SK-N-SH (cell line): ENCODE measurements around the gene CENPL. TPM values are rescaled to one million over a fixed set of nuclear protein-coding genes. Genes with fewer than 3 reads are reported as not detected.

Experiments
- CTCF ChIA-PET: fragments of 300-600, 350-600 bp; formaldehyde crosslinking; extraction: SDS; loops from one replicate; lab custom pipeline; 2021; lab: Yijun Ruan, JAX
- POLR2A ChIA-PET: fragments of 350-600 bp; sonication (Branson Sonifier 250); formaldehyde crosslinking; extraction: SDS; loops from one replicate; lab custom pipeline; 2020; ENCODE audit warnings: antibody characterized with exemption, inconsistent platforms; lab: Yijun Ruan, JAX
- DNase-seq: peaks from one replicate; pipeline ENCODE4 v3.0.0; 2012
- H2AFZ ChIP-seq: fragments of 200-600 bp; sonication (generic); 2 replicates; pipeline ENCODE4 v1.8.1; 2016; ENCODE audit warnings: antibody characterized with exemption, mild to moderate bottlenecking, low read depth
- H3F3A ChIP-seq: fragments of 200-600 bp; sonication (generic); replicated peaks from 2 replicates; pipeline ENCODE3; 2016; ENCODE audit warnings: antibody characterized with exemption, mild to moderate bottlenecking; ENCODE audit not compliant: insufficient read depth
- H3K27ac ChIP-seq, 2 experiments: fragments of 200-500 bp in 1 of 2; fragments of 200-600 bp in 1 of 2; sonication (Bioruptor generic) in 1 of 2; sonication (generic), shearing (Covaris generic) in 1 of 2; 2 replicates each; pipeline versions ENCODE4 v1.5.1 to v1.6.1; 2014 to 2016; ENCODE audit warnings: low read depth in 2 of 2, inconsistent platforms in 1 of 2, low read length in 1 of 2, mild to moderate bottlenecking in 1 of 2, mixed read lengths in 1 of 2
- H3K27me3 ChIP-seq: fragments of 200-600 bp; sonication (generic), shearing (Covaris generic); 2 replicates; pipeline ENCODE4 v1.6.1; 2016; ENCODE audit warnings: mixed run types; ENCODE audit not compliant: insufficient read depth
- H3K36me3 ChIP-seq, 2 experiments: fragments of 200-500 bp in 1 of 2; fragments of 200-600 bp in 1 of 2; sonication (Bioruptor generic) in 1 of 2; sonication (generic) in 1 of 2; replicated peaks in 1 of 2; 2 replicates each; pipeline versions ENCODE3 to v1.5.1; 2014 to 2016; ENCODE audit warnings: low read length in 1 of 2, mild to moderate bottlenecking in 1 of 2; ENCODE audit not compliant: insufficient read depth in 2 of 2, control insufficient read depth in 1 of 2
- H3K4me1 ChIP-seq, 2 experiments: fragments of 200-500 bp in 1 of 2; fragments of 200-600 bp in 1 of 2; sonication (Bioruptor generic) in 1 of 2; sonication (generic), shearing (Covaris generic) in 1 of 2; 2 replicates each; pipeline versions ENCODE4 v1.5.1 to v1.6.1; 2014 to 2016; ENCODE audit warnings: low read depth in 1 of 2, low read length in 1 of 2, mixed run types in 1 of 2; ENCODE audit not compliant: insufficient read depth in 2 of 2, control insufficient read depth in 1 of 2
- H3K4me2 ChIP-seq: fragments of 200-600 bp; sonication (generic), shearing (Covaris generic); 2 replicates; pipeline ENCODE4 v1.6.1; 2017; ENCODE audit warnings: mixed run types
- H3K4me3 ChIP-seq, 2 experiments: fragments of 200-500 bp in 1 of 2; fragments of 200-600 bp in 1 of 2; sonication (Bioruptor generic) in 1 of 2; sonication (generic), shearing (Covaris generic) in 1 of 2; 2 replicates each; pipeline versions ENCODE4 v1.5.1 to v1.8.1; 2014 to 2016; ENCODE audit warnings: low read depth in 2 of 2, inconsistent platforms in 1 of 2, low read length in 1 of 2, mild to moderate bottlenecking in 1 of 2, mixed read lengths in 1 of 2, moderate library complexity in 1 of 2
- H3K79me2 ChIP-seq: fragments of 200-600 bp; sonication (generic); 2 replicates; pipeline ENCODE4 v1.8.1; 2017; ENCODE audit warnings: mild to moderate bottlenecking; ENCODE audit not compliant: insufficient read depth
- H3K9ac ChIP-seq: fragments of 200-600 bp; sonication (generic); 2 replicates; pipeline ENCODE4 v1.6.1; 2017; ENCODE audit warnings: mixed run types
- H3K9me2 ChIP-seq: fragments of 200-600 bp; sonication (generic); 2 replicates; pipeline ENCODE4 v1.6.1; 2017; ENCODE audit warnings: mixed run types
- H3K9me3 ChIP-seq: fragments of 200-600 bp; sonication (generic); 2 replicates; pipeline ENCODE4 v1.6.1; 2017; ENCODE audit warnings: mixed run types, mild to moderate bottlenecking, moderate library complexity
- H4K20me1 ChIP-seq: fragments of 200-600 bp; sonication (generic); 2 replicates; pipeline ENCODE4 v1.6.1; 2017; ENCODE audit warnings: mild to moderate bottlenecking, mixed run types; ENCODE audit not compliant: insufficient read depth
- CHD2 ChIP-seq: fragments of 150-350 bp; IDR thresholded peaks from 2 replicates; pipeline ENCODE4 v1.6.1; 2018; ENCODE audit warnings: low read length; ENCODE audit not compliant: partially characterized antibody
- ELF1 ChIP-seq: IDR thresholded peaks from 2 replicates; pipeline ENCODE4 v1.4.0; 2012
- EP300 ChIP-seq, 2 experiments: IDR thresholded peaks; 2 replicates each; pipeline versions ENCODE4 v1.4.0 to v1.6.1; 2012; ENCODE audit warnings: borderline replicate concordance in 1 of 2, low read depth in 1 of 2, low read length in 1 of 2
- EZH2phosphoT487 ChIP-seq: fragments of 200-600 bp; sonication (generic); IDR thresholded peaks from 2 replicates; pipeline ENCODE4 v1.6.1; 2017; ENCODE audit warnings: low read depth, mixed run types, mild to moderate bottlenecking, antibody characterized with exemption, moderate library complexity, borderline replicate concordance
- FOXJ3 ChIP-seq: sonication (generic); formaldehyde crosslinking; IDR thresholded peaks from 2 replicates; pipeline ENCODE4 v1.5.1; 2020; ENCODE audit warnings: mild to moderate bottlenecking, missing genetic modification reagents
- GABPA ChIP-seq: IDR thresholded peaks from 2 replicates; pipeline ENCODE4 v1.4.0; 2012; ENCODE audit warnings: low read depth, mild to moderate bottlenecking
- IRF3 ChIP-seq: fragments of 150-350 bp; IDR thresholded peaks from 2 replicates; pipeline ENCODE4 v1.6.1; 2016; ENCODE audit warnings: mild to moderate bottlenecking, low read depth, low read length
- MXI1 ChIP-seq: IDR thresholded peaks from 2 replicates; pipeline ENCODE4 v1.6.1; 2012; ENCODE audit warnings: mild to moderate bottlenecking, low read depth, low read length, improper control_type of control experiment
- TCF12 ChIP-seq: IDR thresholded peaks from 2 replicates; pipeline ENCODE4 v1.4.0; 2012
- TEAD4 ChIP-seq: IDR thresholded peaks from 2 replicates; pipeline ENCODE4 v1.4.0; 2012; ENCODE audit warnings: mild to moderate bottlenecking, borderline replicate concordance; ENCODE audit not compliant: insufficient read depth
- YY1 ChIP-seq: IDR thresholded peaks from 2 replicates; pipeline ENCODE4 v1.4.0; 2012; ENCODE audit warnings: low read depth, mild to moderate bottlenecking
- WGBS: methylation state at CpG from one replicate; pipeline ENCODE4 v1.1.6; 2017; ENCODE audit warnings: low lambda C conversion rate; 5-methylcytosine and 5-hydroxymethylcytosine counted together
- polyA plus RNA-seq, 3 experiments: library from polyadenylated mRNA; depleted of rRNA; stranded (reverse); fragments of >200 nt; gene quantifications; 2 replicates each; pipeline ENCODE4 v1.2.3, GENCODE V29; 2012
- TF ChIP-seq, protein P1 (sequence below): IDR thresholded peaks from 2 replicates; pipeline ENCODE4 v1.6.1; 2012; ENCODE audit warnings: mild to moderate bottlenecking, low read depth, low read length, moderate library complexity
- TF ChIP-seq, protein P2 (sequence below): IDR thresholded peaks from 2 replicates; pipeline ENCODE4 v1.4.0; 2012; ENCODE audit warnings: low read depth, borderline replicate concordance

CENPL gene
- polyA plus RNA-seq, 1 of the 3 experiments (the other 2 are of a cell fraction), result 4.0 TPM

GRCh38 chr1:173868266-173869020 is 43.8 kb upstream of the CENPL start, which contains the start of gene ZBTB37:
Gene ZBTB37 (plus strand): TSS chr1:173868380. CDS start chr1:173870226, 1,846 bp downstream.
- peak; percentile 92 for DNase-seq
- peak within 1 kb of the TSS; percentile 67 for H2AFZ ChIP-seq
- H3K4me1 ChIP-seq, result peaks cover 11 to 38% of the 10 kb centered on the region in 2 experiments; a peak in 3 of 4 replicates
- H3K9me2 ChIP-seq, result no peaks in the 10 kb centered on the region
- peak within 1 kb of the TSS; percentile 74 to 97 for H3K27ac ChIP-seq
- peak within 1 kb of the TSS; percentile 79 for H3K9ac ChIP-seq
- no peaks in the 10 kb centered on the region for H3K27me3 ChIP-seq
- POLR2A ChIA-PET, result interaction anchor here (0.6 to 2.5 kb wide), 23 partner anchors 8 to 390 kb away, joined by 3 to 14 read pairs (median 3); partner anchors contain the start of genes CENPL, DARS2, KLHL20 and RC3H1
- H3K79me2 ChIP-seq, result peaks cover 47% of the 10 kb centered on the region
- peak within 1 kb of the TSS; percentile 82 to 90 for H3K4me3 ChIP-seq
- CTCF ChIA-PET, result interaction anchor here (1.0 to 1.6 kb wide), 2 partner anchors 154 to 437 kb away, joined by 3 to 4 read pairs; partner anchors contain the start of gene RC3H1
- 2% methylated on average over 36 of the region's 53 CpGs for WGBS
- peaks cover 38% of the 10 kb centered on the region for H4K20me1 ChIP-seq
- H3K36me3 ChIP-seq, result peaks cover 54 to 60% of the 10 kb centered on the region in 2 experiments
- H3K4me2 ChIP-seq, result peak within 1 kb of the TSS; percentile 79
- peaks cover 55% of the 10 kb centered on the region for H3F3A ChIP-seq
- TF ChIP-seq FOXJ3 (CRISPR knock-in tag), result no peak
- TF ChIP-seq TEAD4, result no peak; the same call in 1 of the 2 replicates
- no peak for TF ChIP-seq EZH2phosphoT487
- TF ChIP-seq MXI1, result peak; percentile 28; the same call in 1 of the 2 replicates
- peak; percentile 93 for TF ChIP-seq GABPA
- TF ChIP-seq, protein P1, sequence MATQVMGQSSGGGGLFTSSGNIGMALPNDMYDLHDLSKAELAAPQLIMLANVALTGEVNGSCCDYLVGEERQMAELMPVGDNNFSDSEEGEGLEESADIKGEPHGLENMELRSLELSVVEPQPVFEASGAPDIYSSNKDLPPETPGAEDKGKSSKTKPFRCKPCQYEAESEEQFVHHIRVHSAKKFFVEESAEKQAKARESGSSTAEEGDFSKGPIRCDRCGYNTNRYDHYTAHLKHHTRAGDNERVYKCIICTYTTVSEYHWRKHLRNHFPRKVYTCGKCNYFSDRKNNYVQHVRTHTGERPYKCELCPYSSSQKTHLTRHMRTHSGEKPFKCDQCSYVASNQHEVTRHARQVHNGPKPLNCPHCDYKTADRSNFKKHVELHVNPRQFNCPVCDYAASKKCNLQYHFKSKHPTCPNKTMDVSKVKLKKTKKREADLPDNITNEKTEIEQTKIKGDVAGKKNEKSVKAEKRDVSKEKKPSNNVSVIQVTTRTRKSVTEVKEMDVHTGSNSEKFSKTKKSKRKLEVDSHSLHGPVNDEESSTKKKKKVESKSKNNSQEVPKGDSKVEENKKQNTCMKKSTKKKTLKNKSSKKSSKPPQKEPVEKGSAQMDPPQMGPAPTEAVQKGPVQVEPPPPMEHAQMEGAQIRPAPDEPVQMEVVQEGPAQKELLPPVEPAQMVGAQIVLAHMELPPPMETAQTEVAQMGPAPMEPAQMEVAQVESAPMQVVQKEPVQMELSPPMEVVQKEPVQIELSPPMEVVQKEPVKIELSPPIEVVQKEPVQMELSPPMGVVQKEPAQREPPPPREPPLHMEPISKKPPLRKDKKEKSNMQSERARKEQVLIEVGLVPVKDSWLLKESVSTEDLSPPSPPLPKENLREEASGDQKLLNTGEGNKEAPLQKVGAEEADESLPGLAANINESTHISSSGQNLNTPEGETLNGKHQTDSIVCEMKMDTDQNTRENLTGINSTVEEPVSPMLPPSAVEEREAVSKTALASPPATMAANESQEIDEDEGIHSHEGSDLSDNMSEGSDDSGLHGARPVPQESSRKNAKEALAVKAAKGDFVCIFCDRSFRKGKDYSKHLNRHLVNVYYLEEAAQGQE, result peak; percentile 53
- TF ChIP-seq YY1, result no peak; the same call in 1 of the 2 replicates
- no peak for TF ChIP-seq IRF3
- TF ChIP-seq ELF1, result peak; percentile 72
- TF ChIP-seq EP300 (IDR thresholded peaks at IDR 0.05; ENCODE audit: borderline replicate concordance in 1 of 2, low read depth in 1 of 2, low read length in 1 of 2), result peak in 1 of 2 experiments; percentile 15; a peak in 1 of 4 replicates
- peak; percentile 84 for TF ChIP-seq CHD2
- TF ChIP-seq TCF12, result peak; percentile 30; the same call in 1 of the 2 replicates
- TF ChIP-seq, protein P2, sequence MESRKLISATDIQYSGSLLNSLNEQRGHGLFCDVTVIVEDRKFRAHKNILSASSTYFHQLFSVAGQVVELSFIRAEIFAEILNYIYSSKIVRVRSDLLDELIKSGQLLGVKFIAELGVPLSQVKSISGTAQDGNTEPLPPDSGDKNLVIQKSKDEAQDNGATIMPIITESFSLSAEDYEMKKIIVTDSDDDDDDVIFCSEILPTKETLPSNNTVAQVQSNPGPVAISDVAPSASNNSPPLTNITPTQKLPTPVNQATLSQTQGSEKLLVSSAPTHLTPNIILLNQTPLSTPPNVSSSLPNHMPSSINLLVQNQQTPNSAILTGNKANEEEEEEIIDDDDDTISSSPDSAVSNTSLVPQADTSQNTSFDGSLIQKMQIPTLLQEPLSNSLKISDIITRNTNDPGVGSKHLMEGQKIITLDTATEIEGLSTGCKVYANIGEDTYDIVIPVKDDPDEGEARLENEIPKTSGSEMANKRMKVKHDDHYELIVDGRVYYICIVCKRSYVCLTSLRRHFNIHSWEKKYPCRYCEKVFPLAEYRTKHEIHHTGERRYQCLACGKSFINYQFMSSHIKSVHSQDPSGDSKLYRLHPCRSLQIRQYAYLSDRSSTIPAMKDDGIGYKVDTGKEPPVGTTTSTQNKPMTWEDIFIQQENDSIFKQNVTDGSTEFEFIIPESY, result no peak
- no peaks in the 10 kb centered on the region for H3K9me3 ChIP-seq
